Skin of body (tissue), 3 donors: Measurements from ENCODE around the gene CLDN25. TPM values are rescaled to one million over a fixed set of nuclear protein-coding genes. Genes with fewer than 3 reads are reported as not detected.

Experiments
- DNase-seq: peaks from one replicate; lab custom pipeline; 2025; lab: John Stamatoyannopoulos, UW
- small RNA-seq: library from RNA; depleted of rRNA; stranded (forward); fragments of <200 nt; gene quantifications from one replicate; pipeline ENCODE3, GENCODE V24; 2014; ENCODE audit warnings: low replicate concordance
- total RNA-seq: library from RNA; depleted of rRNA; stranded (reverse); fragments of >200 nt; gene quantifications from one replicate; pipeline ENCODE4 v1.2.3, GENCODE V29; 2014

The CLDN25 gene
- total RNA-seq, 1 donor from 2014 or later: not detected

GRCh38 chr11:113806406-113806805, 26.8 kb downstream of the CLDN25 start:
- DNase-seq: no peak

- DNase-seq: no peak
Observed at GRCh38 chr11:113808931-113809330, 29.3 kb downstream of the CLDN25 start.

GRCh38 chr11:113814181-113814580, 34.6 kb downstream of the CLDN25 start:
- DNase-seq: no peak

- DNase-seq: no peak
Observed at GRCh38 chr11:113817162-113817561, 37.6 kb downstream of the CLDN25 start.

GRCh38 chr11:113817626-113818025, 38.0 kb downstream of the CLDN25 start:
- DNase-seq: no peak

GRCh38 chr11:113818426-113818825, 38.8 kb downstream of the CLDN25 start:
- DNase-seq: no peak

GRCh38 chr11:113827477-113827876, 47.9 kb downstream of the CLDN25 start:
- DNase-seq: no peak

- no peak for DNase-seq
Observed at GRCh38 chr11:113828191-113828590, 48.6 kb downstream of the CLDN25 start.

- DNase-seq: no peak
Observed at GRCh38 chr11:113829751-113830150, 50.2 kb downstream of the CLDN25 start.

Small RNA genes lying within 50 kb of the gene (small RNA-seq; reads per million reads assigned to genes)
- not detected for gene LRRC37A13P
- gene RPS29P19: not detected

Other genes starting within 250 kb of the CLDN25 start
- 3.5 TPM for gene TMPRSS5, start 73.5 kb upstream of the CLDN25 start, total RNA-seq
- gene ZW10, start 6.1 kb upstream of the CLDN25 start, total RNA-seq: 20.7 TPM
- gene USP28, start 95.8 kb downstream of the CLDN25 start, total RNA-seq: 33.6 TPM
- gene HTR3B, start 125.0 kb downstream of the CLDN25 start, total RNA-seq: not detected
- gene HTR3A, start 195.3 kb downstream of the CLDN25 start, total RNA-seq: 0.99 TPM